ENCODE measurements around the gene PSIP1.

The PSIP1 gene

DNA sequence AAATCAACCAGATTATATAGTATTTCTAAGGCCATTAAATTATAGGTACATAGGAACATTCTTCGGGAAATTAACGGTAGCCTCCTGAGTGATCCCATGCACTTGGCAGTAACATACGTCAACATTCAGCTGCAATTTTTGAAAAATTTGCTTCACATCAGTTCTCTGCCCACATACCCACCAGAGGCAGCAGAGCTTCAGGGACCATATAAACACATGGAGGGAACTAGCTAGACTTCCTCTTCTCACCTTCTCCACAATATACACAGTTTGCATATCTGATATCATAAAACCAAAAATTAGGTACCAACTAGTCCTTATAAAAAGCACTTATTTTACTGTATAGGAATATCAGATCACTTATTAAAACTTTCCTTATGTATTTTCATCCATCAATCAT, 4.8 kb downstream of the PSIP1 start:
- TF ChIP-seq, protein P1, sequence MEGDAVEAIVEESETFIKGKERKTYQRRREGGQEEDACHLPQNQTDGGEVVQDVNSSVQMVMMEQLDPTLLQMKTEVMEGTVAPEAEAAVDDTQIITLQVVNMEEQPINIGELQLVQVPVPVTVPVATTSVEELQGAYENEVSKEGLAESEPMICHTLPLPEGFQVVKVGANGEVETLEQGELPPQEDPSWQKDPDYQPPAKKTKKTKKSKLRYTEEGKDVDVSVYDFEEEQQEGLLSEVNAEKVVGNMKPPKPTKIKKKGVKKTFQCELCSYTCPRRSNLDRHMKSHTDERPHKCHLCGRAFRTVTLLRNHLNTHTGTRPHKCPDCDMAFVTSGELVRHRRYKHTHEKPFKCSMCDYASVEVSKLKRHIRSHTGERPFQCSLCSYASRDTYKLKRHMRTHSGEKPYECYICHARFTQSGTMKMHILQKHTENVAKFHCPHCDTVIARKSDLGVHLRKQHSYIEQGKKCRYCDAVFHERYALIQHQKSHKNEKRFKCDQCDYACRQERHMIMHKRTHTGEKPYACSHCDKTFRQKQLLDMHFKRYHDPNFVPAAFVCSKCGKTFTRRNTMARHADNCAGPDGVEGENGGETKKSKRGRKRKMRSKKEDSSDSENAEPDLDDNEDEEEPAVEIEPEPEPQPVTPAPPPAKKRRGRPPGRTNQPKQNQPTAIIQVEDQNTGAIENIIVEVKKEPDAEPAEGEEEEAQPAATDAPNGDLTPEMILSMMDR (IDR thresholded peaks at IDR 0.05; ENCODE audit: low read depth, low read length, missing control alignments) = no peak
- DNase-seq (ENCODE audit: extremely low read depth, low read depth) = no peak
- H3K4me3 ChIP-seq (replicated peaks; ENCODE audit: low read depth, low read length) = no peak overlapping the region

DNA sequence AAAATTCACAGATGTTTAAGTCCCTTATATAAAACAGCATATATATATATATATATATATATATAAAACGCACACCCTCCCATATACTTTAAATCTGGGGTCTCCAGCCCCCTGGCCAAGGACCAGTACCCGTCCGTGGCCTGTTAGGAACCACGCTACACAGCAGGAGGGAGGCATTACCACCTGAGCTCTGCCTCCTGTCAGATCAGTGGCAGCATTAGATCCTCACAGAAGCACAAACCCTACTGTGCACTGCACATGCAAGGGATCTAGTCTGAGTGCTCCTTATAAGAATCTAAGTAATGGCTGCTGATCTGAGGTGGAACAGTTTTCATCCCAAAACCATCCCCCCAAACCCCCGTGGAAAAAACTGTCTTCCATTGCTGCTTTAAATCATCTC, 9.0 kb downstream of the PSIP1 start:
- no peak for DNase-seq (ENCODE audit: extremely low read depth, low read depth)
- TF ChIP-seq, protein P1 (IDR thresholded peaks at IDR 0.05; ENCODE audit: low read depth, low read length, missing control alignments) = no peak

DNA sequence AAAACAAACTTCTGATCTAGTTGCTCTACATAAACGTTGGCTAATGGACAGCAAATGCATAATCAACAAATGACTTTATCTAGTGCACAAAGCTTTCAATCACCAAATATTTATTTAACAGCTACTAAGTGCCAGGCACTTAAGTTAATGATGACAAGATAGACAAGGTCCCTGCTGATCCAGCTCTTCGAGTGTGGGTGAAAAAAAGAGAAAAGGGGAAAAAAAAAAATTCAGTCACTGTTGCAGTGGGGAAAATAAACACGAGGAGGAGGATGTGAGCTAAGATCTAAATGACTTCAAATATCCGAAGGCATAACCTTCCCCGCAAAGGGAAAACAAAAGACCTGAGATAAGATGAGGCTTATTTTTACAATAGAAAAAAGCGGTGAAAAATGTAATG, 9.6 kb downstream of the PSIP1 start:
- DNase-seq (ENCODE audit: extremely low read depth, low read depth) = no peak
- TF ChIP-seq, protein P1 (IDR thresholded peaks at IDR 0.05; ENCODE audit: low read depth, low read length, missing control alignments) = no peak
- H3K4me3 ChIP-seq (replicated peaks; ENCODE audit: low read depth, low read length) = no peak overlapping the region

More for the DNA sequence above, 9.0 kb downstream of the PSIP1 start:
- H3K4me3 ChIP-seq (replicated peaks; ENCODE audit: low read depth, low read length) = no peak overlapping the region

DNA sequence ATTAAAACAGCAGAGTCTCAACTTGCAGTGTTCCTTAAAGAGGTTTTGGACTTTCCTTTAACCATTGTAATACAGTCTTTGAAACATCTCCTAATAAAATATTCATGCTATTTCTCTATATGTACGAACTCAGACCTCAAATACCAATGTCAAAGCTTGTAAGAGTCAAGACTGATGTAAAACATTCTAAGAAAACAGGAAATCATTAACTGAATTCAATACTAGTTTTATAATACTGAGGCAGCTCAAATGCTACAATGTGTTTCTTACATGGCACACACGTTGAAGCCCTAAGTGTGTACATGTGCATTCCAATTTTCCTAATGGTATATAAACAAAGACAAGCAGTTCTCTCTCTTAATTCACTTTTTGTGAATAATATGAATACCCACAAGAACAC, 11.6 kb downstream of the PSIP1 start:
- DNase-seq (ENCODE audit: extremely low read depth, low read depth) = no peak
- TF ChIP-seq, protein P1 (IDR thresholded peaks at IDR 0.05; ENCODE audit: low read depth, low read length, missing control alignments) = no peak
- no peak overlapping the region for H3K4me3 ChIP-seq (replicated peaks; ENCODE audit: low read depth, low read length)

DNA sequence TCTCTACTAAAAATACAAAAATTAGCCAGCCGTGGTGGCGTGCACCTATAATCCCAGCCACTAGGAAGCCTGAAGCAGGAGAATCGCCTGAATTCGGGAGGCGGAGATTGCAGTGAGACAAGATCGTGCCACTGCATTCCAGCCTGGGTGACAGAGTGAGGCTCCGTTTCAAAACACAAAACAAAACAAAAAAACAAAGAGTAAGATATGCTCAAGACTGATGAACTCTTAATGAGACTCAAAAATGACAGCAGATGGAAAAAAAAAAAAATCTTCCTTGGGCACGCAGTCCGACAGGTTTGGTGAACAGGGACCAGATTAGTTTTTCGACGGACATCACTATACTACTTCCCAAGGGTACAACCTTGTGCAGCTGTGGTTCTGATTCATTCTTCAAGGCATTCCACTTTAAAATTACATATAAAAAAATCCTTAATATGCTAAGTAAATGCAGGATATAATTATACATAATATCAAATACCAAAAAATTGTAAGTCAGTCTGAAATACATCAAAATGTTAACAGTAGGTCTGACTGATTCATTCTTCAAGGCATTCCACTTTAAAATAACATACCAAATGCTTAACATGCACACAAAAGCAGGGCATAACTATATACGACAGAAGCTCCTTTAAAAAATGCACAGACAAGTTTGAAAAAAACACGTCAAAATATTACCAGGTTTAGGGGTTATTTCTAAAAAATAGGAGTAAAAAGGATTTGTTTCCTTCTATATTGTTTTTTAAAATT, 12.3 kb downstream of the PSIP1 start:
- TF ChIP-seq, protein P1 (IDR thresholded peaks at IDR 0.05; ENCODE audit: low read depth, low read length, missing control alignments) = no peak
- H3K4me3 ChIP-seq (replicated peaks; ENCODE audit: low read depth, low read length) = no peak overlapping the region
- no peak for DNase-seq (ENCODE audit: extremely low read depth, low read depth)

DNA sequence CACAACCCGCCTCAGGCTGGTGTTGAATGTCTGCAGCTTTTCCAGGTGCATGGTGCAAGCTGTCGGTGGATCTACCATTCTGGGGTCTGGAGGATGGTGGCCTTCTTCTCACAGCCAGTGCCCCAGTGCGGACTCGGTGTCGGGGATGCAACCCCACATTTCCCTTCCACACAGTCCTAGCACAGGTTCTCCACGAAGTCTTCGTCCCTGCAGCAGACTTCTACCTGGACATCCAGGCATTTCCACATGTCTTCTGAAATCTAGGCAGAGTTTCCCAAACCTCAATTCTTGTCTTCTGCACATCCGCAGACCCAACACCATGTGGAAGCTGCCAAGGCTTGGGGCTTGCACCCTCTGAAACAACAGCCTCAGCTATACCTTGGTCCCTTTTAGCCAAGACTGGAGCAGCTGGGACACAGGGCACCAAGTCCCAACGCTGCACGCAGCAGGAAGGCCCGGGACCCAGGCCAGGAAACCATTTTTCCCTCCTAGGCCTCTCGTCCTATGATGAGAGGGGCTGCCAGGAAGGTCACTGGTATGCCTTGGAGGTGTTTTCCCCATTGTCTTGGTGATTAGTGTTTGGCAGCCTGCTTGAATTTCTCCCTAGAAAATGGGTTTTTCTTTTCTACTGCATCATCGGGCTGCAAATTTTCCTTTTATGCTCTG, 18.2 kb downstream of the PSIP1 start:
- no peak for DNase-seq (ENCODE audit: extremely low read depth, low read depth)
- no peak overlapping the region for H3K4me3 ChIP-seq (replicated peaks; ENCODE audit: low read depth, low read length)
- TF ChIP-seq, protein P1 (IDR thresholded peaks at IDR 0.05; ENCODE audit: low read depth, low read length, missing control alignments) = no peak
